Measurements from ENCODE around the gene SAYSD1. TPM values are rescaled to one million over a fixed set of nuclear protein-coding genes. Genes with fewer than 3 reads are reported as not detected.

Gene SAYSD1
- total and polyA plus RNA-seq, 2 donors (not counting 1 experiment from before 2014, with no cell fraction given) = 4.6 to 17.8 TPM

- Mint-ChIP-seq H3K4me3 (no peak overlapping the region), H3K27me3 (peaks cover 50% of the 10 kb centered on the region), H3K27ac (no peak overlapping the region), H3K9me3 (ENCODE audit: insufficient read depth) (no peaks in the 10 kb centered on the region), H3K4me1 (no peaks in the 10 kb centered on the region)
- no peak for DNase-seq
- Histone ChIP-seq H3K4me1 (ENCODE audit: control insufficient read depth in 2 of 2, insufficient read depth in 2 of 2, low read length in 2 of 2) (no peaks in the 10 kb centered on the region), H3K9me3 (ENCODE audit: control extremely low read depth in 1 of 3, control insufficient read depth in 2 of 3, insufficient read depth in 1 of 3, low read length in 2 of 3) (no peaks in the 10 kb centered on the region), H3K79me2 (ENCODE audit: control insufficient read depth, insufficient read depth, low read length) (no peaks in the 10 kb centered on the region), H3K36me3 (replicated peaks in 1 of 2; ENCODE audit: control extremely low read depth in 1 of 2, control insufficient read depth in 1 of 2, extremely low read depth in 1 of 2, insufficient read depth in 2 of 2, low read length in 1 of 2) (no peaks in the 10 kb centered on the region), H3K9ac (ENCODE audit: low read length) (no peak overlapping the region), H3K27me3 (replicated peaks in 1 of 4; ENCODE audit: control extremely low read depth in 1 of 4, control insufficient read depth in 3 of 4, insufficient read depth in 4 of 4, low read length in 3 of 4) (peaks cover 0 to 4% (median 0%) of the 10 kb centered on the region in 4 experiments), H4K20me1 (ENCODE audit: control insufficient read depth, insufficient read depth, low read length, poor library complexity, severe bottlenecking) (no peaks in the 10 kb centered on the region), H3K4me3 (ENCODE audit: control extremely low read depth in 1 of 5, extremely low read depth in 1 of 5, insufficient read depth in 1 of 5, low read depth in 2 of 5, low read length in 4 of 5) (no peak overlapping the region), H2AFZ (ENCODE audit: insufficient read depth, low read depth, low read length, poor library complexity, severe bottlenecking) (no peak overlapping the region), H3K4me2 (replicated peaks; ENCODE audit: low read depth, low read length, poor library complexity, severe bottlenecking) (no peak overlapping the region), H3K27ac (ENCODE audit: low read length in 2 of 2) (no peak overlapping the region)
- 75% methylated on average over 13 of the region's 17 CpGs for WGBS (ENCODE audit: insufficient coverage)
- intact Hi-C loops (cut with micrococcal nuclease) = no loop called here
- no peak for ATAC-seq (ENCODE audit: low read depth)
- POLR2A ChIA-PET = no interaction called here
- TF ChIP-seq CTCF (IDR thresholded peaks at IDR 0.05) = no peak
- no peak for TF ChIP-seq EZH2 (IDR thresholded peaks at IDR 0.05; ENCODE audit: borderline replicate concordance, insufficient read depth, low read depth, low read length, poor library complexity, severe bottlenecking)
- CTCF ChIA-PET = no interaction called here
Measured at GRCh38 chr6:39057251-39058155, 57.5 kb downstream of the SAYSD1 start.

- H3K4me2 ChIP-seq (replicated peaks; ENCODE audit: low read depth, low read length, poor library complexity, severe bottlenecking) = no peak overlapping the region
- peaks cover 0 to 4% (median 0%) of the 10 kb centered on the region in 4 experiments for H3K27me3 ChIP-seq (replicated peaks in 1 of 4; ENCODE audit: control extremely low read depth in 1 of 4, control insufficient read depth in 3 of 4, insufficient read depth in 4 of 4, low read length in 3 of 4)
- Mint-ChIP-seq H3K27ac (no peak overlapping the region), H3K4me1 (no peaks in the 10 kb centered on the region), H3K4me3 (no peak overlapping the region), H3K9me3 (ENCODE audit: insufficient read depth) (no peaks in the 10 kb centered on the region), H3K27me3 (peaks cover 51% of the 10 kb centered on the region)
- no peak for ATAC-seq (ENCODE audit: low read depth)
- H3K79me2 ChIP-seq (ENCODE audit: control insufficient read depth, insufficient read depth, low read length) = no peaks in the 10 kb centered on the region
- H2AFZ ChIP-seq (ENCODE audit: insufficient read depth, low read depth, low read length, poor library complexity, severe bottlenecking) = no peak overlapping the region
- intact Hi-C loops (cut with micrococcal nuclease) = no loop called here
- H3K9ac ChIP-seq (ENCODE audit: low read length) = no peak overlapping the region
- H3K27ac ChIP-seq (ENCODE audit: low read length in 2 of 2) = no peak overlapping the region
- H3K4me3 ChIP-seq (ENCODE audit: control extremely low read depth in 1 of 5, extremely low read depth in 1 of 5, insufficient read depth in 1 of 5, low read depth in 2 of 5, low read length in 4 of 5) = no peak overlapping the region
- no peaks in the 10 kb centered on the region for H3K4me1 ChIP-seq (ENCODE audit: control insufficient read depth in 2 of 2, insufficient read depth in 2 of 2, low read length in 2 of 2)
- WGBS (ENCODE audit: insufficient coverage) = 94% methylated on average over 3 of the region's 9 CpGs
- no peaks in the 10 kb centered on the region for H3K36me3 ChIP-seq (replicated peaks in 1 of 2; ENCODE audit: control extremely low read depth in 1 of 2, control insufficient read depth in 1 of 2, extremely low read depth in 1 of 2, insufficient read depth in 2 of 2, low read length in 1 of 2)
- CTCF ChIA-PET = no interaction called here
- no peaks in the 10 kb centered on the region for H3K9me3 ChIP-seq (ENCODE audit: control extremely low read depth in 1 of 3, control insufficient read depth in 2 of 3, insufficient read depth in 1 of 3, low read length in 2 of 3)
- POLR2A ChIA-PET = no interaction called here
- no peak for DNase-seq
- TF ChIP-seq EZH2 (IDR thresholded peaks at IDR 0.05; ENCODE audit: borderline replicate concordance, insufficient read depth, low read depth, low read length, poor library complexity, severe bottlenecking) = no peak
- no peak for TF ChIP-seq CTCF (IDR thresholded peaks at IDR 0.05)
- H4K20me1 ChIP-seq (ENCODE audit: control insufficient read depth, insufficient read depth, low read length, poor library complexity, severe bottlenecking) = no peaks in the 10 kb centered on the region
Measured at GRCh38 chr6:39056681-39057080, 58.3 kb downstream of the SAYSD1 start.

Measured in B cell (primary cell).